ENCODE results near the gene CREB3. TPM values are rescaled to one million over a fixed set of nuclear protein-coding genes. Genes with fewer than 3 reads are reported as not detected.

Gene CREB3
- total RNA-seq, 1 experiment from 2014 or later: 34.8 TPM

- TF ChIP-seq CTCF (conservative IDR thresholded peaks at IDR 0.05; ENCODE audit: low read depth, low read length) (no peak), EZH2 (IDR thresholded peaks at IDR 0.05; ENCODE audit: low read length, unreplicated experiment) (no peak)
- no TSS peak for BruUV-seq (replicated peaks)
- peaks cover 37% of the 10 kb centered on the region for H3K4me1 ChIP-seq (ENCODE audit: insufficient read depth, low read length)
- H4K20me1 ChIP-seq (ENCODE audit: low read length): no peaks in the 10 kb centered on the region
- ATAC-seq (peak; percentile 72), DNase-seq (peak; percentile 77)
- no peaks in the 10 kb centered on the region for H3K36me3 ChIP-seq (ENCODE audit: low read depth, low read length)
- no peak overlapping the region for H2AFZ ChIP-seq (ENCODE audit: low read length)
- no peak overlapping the region for H3K9ac ChIP-seq (ENCODE audit: low read length)
- peak overlapping the region; percentile 58 for H3K4me2 ChIP-seq (ENCODE audit: low read length)
- H3K4me3 ChIP-seq (ENCODE audit: low read length): peak overlapping the region; percentile 22; the same call in 1 of the 2 replicates
- intact Hi-C loops (cut with micrococcal nuclease): loop anchor here (1.0 to 10.0 kb wide), 2 partner anchors 15 to 53 kb away; partner anchors contain the start of genes FAM221B and TMEM8B
- H3K27ac ChIP-seq (ENCODE audit: low read length): peak overlapping the region; percentile 64
- ChIA-PET POLR2A (ENCODE audit: unreplicated experiment) (no interaction called here), CTCF (interaction anchor here (0.5 to 1.7 kb wide), 2 partner anchors 19 to 23 kb away, joined by 3 to 6 read pairs; partner anchors contain the start of genes GBA2 and RGP1)
- H3K9me3 ChIP-seq (ENCODE audit: low read length): no peaks in the 10 kb centered on the region
- no peaks in the 10 kb centered on the region for H3K79me2 ChIP-seq (ENCODE audit: low read length)
- no peaks in the 10 kb centered on the region for H3K9me2 ChIP-seq (replicated peaks; ENCODE audit: low read length)
- no peaks in the 10 kb centered on the region for H3K27me3 ChIP-seq (ENCODE audit: low read length)
- H3F3A ChIP-seq (ENCODE audit: low read length, unreplicated experiment): peaks cover 5% of the 10 kb centered on the region
Observed at GRCh38 chr9:35771943-35772342, 39.5 kb downstream of the CREB3 start.

- H2AFZ ChIP-seq (ENCODE audit: low read length): no peak overlapping the region
- intact Hi-C loops (cut with micrococcal nuclease): loop anchor here (10.0 kb wide), 1 partner anchor 50 kb away; the partner anchor contains the start of genes FAM221B and TMEM8B
- TF ChIP-seq EZH2phosphoT487 (IDR thresholded peaks at IDR 0.05; ENCODE audit: borderline replicate concordance, low read length) (no peak), EZH2 (IDR thresholded peaks at IDR 0.05; ENCODE audit: low read length, unreplicated experiment) (no peak), CTCF (conservative IDR thresholded peaks at IDR 0.05; ENCODE audit: low read depth, low read length) (no peak)
- ChIA-PET POLR2A (ENCODE audit: unreplicated experiment) (no interaction called here), CTCF (no interaction called here)
- H4K20me1 ChIP-seq (ENCODE audit: low read length): no peaks in the 10 kb centered on the region
- no peak overlapping the region for H3K4me3 ChIP-seq (ENCODE audit: low read length)
- H3K36me3 ChIP-seq (ENCODE audit: low read depth, low read length): no peaks in the 10 kb centered on the region
- no TSS peak for BruUV-seq (replicated peaks)
- ATAC-seq: no peak
- H3K4me2 ChIP-seq (ENCODE audit: low read length): no peak overlapping the region
- H3K9me2 ChIP-seq (replicated peaks; ENCODE audit: low read length): no peaks in the 10 kb centered on the region
- H3K27me3 ChIP-seq (ENCODE audit: low read length): no peaks in the 10 kb centered on the region
- no peaks in the 10 kb centered on the region for H3K9me3 ChIP-seq (ENCODE audit: low read length)
- H3K79me2 ChIP-seq (ENCODE audit: low read length): no peaks in the 10 kb centered on the region
- DNase-seq: no peak
- no peak overlapping the region for H3K27ac ChIP-seq (ENCODE audit: low read length)
- H3K9ac ChIP-seq (ENCODE audit: low read length): no peak overlapping the region
- H3F3A ChIP-seq (ENCODE audit: low read length, unreplicated experiment): peaks cover 5% of the 10 kb centered on the region
- H3K4me1 ChIP-seq (ENCODE audit: insufficient read depth, low read length): peaks cover 34% of the 10 kb centered on the region
Observed at GRCh38 chr9:35774907-35775635, 42.6 kb downstream of the CREB3 start.

GRCh38 chr9:35776018-35776417, 43.6 kb downstream of the CREB3 start:
- Histone ChIP-seq H3F3A (ENCODE audit: low read length, unreplicated experiment) (no peaks in the 10 kb centered on the region), H3K27me3 (ENCODE audit: low read length) (no peaks in the 10 kb centered on the region), H2AFZ (ENCODE audit: low read length) (no peak overlapping the region), H3K9me2 (replicated peaks; ENCODE audit: low read length) (no peaks in the 10 kb centered on the region), H3K4me3 (ENCODE audit: low read length) (no peak overlapping the region), H3K27ac (ENCODE audit: low read length) (no peak overlapping the region), H3K4me2 (ENCODE audit: low read length) (no peak overlapping the region), H3K9me3 (ENCODE audit: low read length) (no peaks in the 10 kb centered on the region), H3K79me2 (ENCODE audit: low read length) (no peaks in the 10 kb centered on the region), H3K9ac (ENCODE audit: low read length) (no peak overlapping the region), H3K4me1 (ENCODE audit: insufficient read depth, low read length) (peaks cover 24% of the 10 kb centered on the region), H4K20me1 (ENCODE audit: low read length) (no peaks in the 10 kb centered on the region), H3K36me3 (ENCODE audit: low read depth, low read length) (no peaks in the 10 kb centered on the region)
- ChIA-PET CTCF (interaction anchor here (0.5 kb wide), 1 partner anchor 1667 kb away, joined by 8 read pairs; no protein-coding TSS in a partner anchor), POLR2A (ENCODE audit: unreplicated experiment) (no interaction called here)
- BruUV-seq (replicated peaks): no TSS peak
- DNase-seq (no peak), ATAC-seq (no peak)
- no peak for TF ChIP-seq EZH2 (IDR thresholded peaks at IDR 0.05; ENCODE audit: low read length, unreplicated experiment)
- TF ChIP-seq EZH2phosphoT487 (IDR thresholded peaks at IDR 0.05; ENCODE audit: borderline replicate concordance, low read length): no peak
- no peak for TF ChIP-seq CTCF (conservative IDR thresholded peaks at IDR 0.05; ENCODE audit: low read depth, low read length)
- intact Hi-C loops (cut with micrococcal nuclease): loop anchor here (10.0 kb wide), 1 partner anchor 49 kb away; the partner anchor contains the start of genes FAM221B and TMEM8B
